ENCODE data around the gene TLX2. TPM values are rescaled to one million over a fixed set of nuclear protein-coding genes. Genes with fewer than 3 reads are reported as not detected.

Gene TLX2
- total RNA-seq, 2 donors from 2014 or later = not detected

DNA sequence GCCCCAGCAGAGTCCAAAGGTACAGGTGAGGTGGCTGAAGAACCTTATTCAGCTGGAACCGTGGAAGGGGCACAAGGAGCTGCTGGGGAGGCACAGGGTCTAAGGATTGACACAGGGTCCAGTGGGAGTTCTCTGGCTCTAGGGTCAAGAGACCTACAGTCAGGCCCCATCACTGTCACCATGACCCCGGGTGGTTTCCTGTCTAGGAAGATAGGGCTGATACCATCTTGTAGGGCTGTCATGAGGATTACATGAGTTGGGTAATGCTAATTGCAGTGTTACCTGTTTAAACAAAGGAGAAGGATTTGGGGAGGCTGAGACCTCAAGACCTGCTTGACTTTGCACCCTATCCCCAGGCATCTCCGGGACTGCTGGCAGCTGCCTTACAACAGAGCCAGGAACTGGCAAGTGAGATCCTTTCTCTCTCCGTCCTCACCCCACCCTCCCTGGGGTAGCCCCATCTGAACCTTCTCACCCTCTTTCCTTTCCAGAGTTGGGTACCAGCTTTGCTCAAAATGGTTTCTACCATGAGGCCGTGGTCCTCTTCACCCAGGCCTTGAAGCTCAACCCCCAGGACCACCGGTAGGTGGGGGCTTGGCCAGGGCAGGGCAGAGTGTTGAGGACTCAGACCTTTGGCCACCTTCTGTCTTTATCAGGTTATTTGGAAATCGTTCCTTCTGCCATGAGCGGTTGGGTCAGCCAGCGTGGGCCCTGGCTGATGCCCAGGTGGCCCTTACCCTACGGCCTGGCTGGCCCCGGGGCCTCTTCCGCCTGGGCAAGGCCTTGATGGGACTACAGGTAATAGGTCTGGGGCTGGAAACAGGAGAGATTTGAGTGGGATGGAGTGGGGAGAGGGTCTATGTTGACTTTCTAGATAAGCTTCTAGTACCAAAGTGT lies 22.4 kb upstream of the TLX2 start:
- no peak for ATAC-seq
- intact Hi-C loops (cut with DNase I) = no loop called here

DNA sequence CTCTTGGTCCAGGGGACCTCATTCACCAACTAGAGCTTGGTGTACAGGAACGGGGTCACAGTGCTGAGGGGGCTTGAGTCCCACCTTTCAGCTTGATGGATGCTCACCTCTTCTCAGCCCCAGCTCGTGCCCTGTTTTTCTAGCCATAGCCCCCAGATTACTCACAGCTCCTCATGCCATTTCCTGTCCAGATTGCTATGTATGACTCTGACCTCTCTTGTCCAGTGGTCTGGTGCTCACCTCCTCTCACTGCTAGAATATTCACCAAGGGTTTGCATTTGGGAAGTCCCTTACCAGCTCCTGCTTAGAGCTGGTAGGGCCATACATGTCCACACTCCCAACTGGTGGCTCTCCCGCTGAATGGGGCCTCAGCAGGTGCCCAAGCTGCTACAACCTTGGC lies 20.7 kb upstream of the TLX2 start:
- intact Hi-C loops (cut with DNase I) = no loop called here
- DNase-seq (no peak), ATAC-seq (no peak)

More for the DNA sequence above, 22.4 kb upstream of the TLX2 start:
- no peak for DNase-seq

DNA sequence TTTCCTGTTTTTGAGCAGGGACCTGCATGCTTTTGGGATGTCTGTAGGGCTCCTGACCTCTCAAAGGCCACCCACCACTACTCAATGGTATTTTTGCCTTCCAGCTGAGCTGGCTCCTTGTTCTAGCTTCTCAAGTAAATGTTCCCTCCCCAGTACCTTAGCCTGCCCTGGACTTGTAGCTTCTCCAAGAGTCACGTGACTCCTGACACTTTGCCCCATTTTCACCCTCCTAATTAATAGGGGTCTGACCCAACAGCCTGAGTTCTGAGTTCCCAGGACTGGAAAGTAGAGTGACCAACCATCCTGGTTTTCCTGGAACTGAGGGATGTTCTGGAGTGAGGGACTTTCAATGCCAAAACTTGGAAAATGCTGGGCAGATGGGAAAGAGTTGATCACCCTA lies 18.8 kb upstream of the TLX2 start:
- DNase-seq (no peak), ATAC-seq (no peak)
- intact Hi-C loops (cut with DNase I) = no loop called here

DNA sequence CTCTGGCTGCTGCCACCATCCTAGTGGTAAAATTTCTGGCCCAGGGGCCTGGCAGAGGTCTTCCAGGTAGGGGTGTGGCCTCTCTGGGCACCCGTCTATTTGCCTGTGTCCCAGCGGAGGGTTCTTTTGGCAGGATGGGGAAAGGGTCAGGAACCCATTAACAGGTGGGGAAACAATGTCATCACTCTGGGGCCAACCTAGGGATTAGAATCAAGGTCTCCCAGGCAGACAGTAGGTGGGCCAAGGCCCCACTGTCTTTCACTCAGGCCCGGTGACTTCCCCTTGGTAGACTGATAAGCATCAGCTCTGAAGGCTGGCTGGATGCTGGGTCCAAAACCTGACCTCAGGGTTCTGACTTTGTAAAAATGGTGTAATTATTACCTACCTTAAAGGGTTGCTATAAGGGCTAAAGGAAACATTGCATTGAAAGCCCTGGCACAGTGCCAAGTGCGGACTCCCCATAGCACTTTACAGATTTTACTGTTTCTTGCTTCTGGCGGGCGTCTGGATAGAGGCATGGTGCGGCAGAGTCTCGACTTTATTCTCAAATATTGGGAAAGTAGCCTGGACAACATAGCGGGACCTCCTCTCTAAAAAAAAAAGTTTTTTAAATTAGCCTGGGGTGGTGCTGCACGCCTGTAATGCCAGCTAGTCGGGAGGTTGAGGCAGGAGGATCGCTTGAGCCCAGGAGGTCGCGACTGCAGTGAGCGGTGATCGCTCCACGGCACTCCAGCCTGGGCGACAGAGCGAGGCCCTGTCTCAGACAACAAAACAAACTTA lies 17.1 kb upstream of the TLX2 start:
- DNase-seq (no peak), ATAC-seq (no peak)
- intact Hi-C loops (cut with DNase I) = no loop called here

DNA sequence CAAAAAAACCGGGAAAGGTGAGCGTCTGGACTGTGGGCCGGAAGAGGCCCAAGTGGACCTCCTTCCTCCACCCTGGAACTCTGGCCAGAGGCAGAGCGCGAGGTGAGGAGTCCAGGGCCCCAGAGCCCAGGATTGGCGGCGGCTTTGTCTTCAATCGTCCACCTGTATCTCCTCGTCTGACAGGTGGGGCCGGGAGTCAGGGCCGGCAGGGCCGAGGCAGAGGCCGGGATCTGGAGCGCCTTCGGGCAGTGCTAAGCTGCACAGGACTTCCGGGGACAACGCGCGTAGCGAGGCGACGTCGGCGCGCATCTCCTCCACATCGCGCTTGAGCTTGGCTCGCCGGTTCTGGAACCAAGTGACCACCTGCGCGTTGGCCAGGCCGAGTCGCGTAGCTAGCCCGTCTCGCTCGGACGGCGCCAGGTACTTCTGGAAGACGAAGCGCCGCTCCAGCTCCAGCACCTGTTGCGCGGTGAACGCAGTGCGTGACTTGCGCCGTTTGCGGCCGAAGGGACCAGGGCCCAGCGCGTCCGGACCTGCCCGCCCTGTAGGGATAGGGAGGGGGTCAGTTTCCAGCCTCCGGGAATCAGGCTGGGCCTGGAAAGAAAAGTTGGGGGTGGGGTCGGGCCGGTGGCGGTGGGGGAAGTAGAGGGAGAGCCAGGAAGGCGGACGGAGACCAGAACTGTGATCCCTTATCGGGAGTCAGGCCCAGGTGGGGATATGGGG lies 16.3 kb upstream of the TLX2 start:
- DNase-seq = no peak
- intact Hi-C loops (cut with DNase I) = no loop called here
- ATAC-seq = peak in 1 of 2 donors; percentile 46

DNA sequence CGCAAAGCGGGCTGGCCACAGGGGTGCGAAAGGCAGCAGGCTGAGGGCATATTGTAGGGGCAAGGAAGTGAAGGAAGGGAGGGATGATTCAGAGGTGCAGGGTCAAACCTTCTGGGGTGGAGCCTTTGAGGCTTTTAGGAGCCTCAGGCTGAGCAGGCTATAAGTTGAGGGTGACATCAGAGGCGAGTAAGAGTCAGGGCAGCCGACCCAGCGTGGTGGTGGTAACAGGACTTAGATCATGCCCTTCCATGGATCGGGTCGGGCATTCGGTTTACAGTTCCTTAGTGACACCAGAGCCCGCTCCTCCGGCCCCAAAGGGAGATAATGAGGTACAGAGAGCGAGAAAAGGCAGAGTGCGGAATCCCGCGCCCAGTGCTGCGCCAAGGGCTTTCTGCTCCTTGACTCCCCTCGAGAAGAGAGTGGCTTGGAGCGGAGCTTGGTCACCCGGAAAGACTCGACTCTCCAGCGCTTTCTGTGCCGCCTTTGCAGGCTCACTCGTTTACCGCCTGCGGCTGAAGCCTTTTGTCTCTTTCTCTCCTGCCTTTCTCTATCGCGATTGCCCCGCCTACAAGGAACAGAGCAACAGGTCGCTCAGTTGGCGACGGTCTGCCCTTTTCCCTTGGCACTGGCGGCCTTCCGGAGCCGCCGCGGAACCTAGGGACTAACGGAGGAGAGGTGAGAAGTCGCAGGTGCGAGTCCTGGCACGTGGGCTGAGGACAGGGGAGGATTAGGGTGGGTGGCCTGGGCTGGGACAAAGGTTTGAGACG lies 15.6 kb upstream of the TLX2 start:
- DNase-seq = no peak
- intact Hi-C loops (cut with DNase I) = no loop called here
- ATAC-seq = peak in 1 of 2 donors; percentile 7

DNA sequence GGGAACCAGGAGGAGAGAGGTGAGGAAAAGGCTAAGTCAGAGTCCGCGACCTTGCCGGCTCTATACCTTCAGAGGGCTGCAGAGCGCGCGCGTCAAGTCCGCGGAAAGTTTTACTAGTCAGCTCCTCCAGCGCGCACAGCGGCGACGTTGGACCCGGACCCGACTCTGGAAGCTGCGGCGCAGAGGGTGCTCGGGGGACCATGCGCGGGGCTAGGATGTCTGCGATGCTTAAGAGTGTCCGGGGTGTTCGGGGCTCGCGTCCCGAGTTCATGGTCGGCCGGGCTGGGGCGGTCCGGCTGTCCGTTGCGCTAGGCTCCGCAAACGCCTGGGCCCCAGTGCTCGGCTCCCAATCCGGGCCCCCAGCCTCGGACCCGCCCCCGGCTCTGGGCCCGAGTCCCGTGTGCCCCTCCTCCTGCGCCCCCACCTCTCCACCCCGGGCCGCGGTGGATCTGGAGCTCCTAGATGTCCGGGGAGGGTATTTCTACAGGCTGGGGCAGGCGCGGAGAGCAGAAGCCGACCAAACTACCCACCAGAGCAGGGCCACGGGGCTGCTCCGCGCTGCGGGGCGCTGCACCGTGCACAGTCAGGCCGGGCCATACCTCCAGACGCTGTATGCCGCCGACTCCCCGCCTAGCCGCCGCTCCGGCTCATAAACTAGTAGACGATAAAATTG lies 14.8 kb upstream of the TLX2 start, which contains the start of gene LBX2:
TSS of gene LBX2 (minus strand) at position 337 of the 673 bp plus-strand sequence. CDS start at position 271, 66 bp downstream.
- ATAC-seq (no peak), DNase-seq (no peak)
- intact Hi-C loops (cut with DNase I) = no loop called here

DNA sequence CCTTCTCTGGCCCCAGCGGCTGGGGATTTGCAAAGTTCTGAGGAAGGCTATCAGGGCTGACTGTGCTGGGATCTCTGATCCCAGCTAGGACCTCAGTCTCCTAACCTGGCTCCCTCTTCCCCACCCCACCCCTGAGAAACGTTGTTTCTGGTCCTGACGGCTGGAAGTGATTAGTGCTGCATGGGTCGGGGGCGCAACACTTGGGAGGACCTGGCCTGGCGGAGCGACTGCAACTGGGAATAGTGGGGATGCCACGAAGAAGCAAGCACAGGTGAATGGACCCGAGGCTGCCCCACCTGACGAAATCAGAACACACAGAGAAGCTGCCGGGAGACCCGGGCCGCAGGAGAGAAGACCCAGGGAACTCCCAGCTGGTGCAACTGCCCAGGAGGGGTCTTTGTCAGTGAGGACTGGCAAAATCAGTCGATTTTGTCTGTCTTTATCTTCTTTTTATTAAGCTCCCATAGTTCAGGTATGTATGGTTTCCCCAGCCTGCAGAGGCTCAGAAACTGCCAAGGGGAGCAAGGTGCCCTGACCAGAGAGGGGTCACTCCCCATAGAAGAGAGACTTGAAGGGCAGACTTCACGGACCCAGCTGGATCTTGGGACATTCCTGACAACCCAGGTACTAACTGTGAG lies 14.2 kb upstream of the TLX2 start:
- DNase-seq (no peak), ATAC-seq (no peak)
- intact Hi-C loops (cut with DNase I) = no loop called here

DNA sequence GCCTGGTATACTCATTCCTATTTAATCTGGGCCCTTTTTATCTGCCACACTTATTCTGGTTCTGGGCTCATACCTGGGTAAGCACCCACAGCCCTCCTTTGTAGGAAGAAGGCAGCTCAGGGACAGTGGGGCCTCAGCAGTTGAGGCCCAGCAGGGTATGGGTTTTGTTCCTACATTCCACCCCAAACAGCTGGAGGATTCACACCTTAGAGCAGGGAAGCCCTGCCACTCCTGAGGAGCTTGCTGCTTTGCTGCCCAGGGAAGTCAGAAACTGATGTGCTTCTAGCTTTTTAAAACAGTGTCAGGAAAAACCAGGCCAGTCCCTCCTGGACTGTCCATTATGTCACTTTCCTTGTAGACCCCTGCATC lies 13.7 kb upstream of the TLX2 start:
- ATAC-seq (no peak), DNase-seq (no peak)
- intact Hi-C loops (cut with DNase I) = no loop called here

DNA sequence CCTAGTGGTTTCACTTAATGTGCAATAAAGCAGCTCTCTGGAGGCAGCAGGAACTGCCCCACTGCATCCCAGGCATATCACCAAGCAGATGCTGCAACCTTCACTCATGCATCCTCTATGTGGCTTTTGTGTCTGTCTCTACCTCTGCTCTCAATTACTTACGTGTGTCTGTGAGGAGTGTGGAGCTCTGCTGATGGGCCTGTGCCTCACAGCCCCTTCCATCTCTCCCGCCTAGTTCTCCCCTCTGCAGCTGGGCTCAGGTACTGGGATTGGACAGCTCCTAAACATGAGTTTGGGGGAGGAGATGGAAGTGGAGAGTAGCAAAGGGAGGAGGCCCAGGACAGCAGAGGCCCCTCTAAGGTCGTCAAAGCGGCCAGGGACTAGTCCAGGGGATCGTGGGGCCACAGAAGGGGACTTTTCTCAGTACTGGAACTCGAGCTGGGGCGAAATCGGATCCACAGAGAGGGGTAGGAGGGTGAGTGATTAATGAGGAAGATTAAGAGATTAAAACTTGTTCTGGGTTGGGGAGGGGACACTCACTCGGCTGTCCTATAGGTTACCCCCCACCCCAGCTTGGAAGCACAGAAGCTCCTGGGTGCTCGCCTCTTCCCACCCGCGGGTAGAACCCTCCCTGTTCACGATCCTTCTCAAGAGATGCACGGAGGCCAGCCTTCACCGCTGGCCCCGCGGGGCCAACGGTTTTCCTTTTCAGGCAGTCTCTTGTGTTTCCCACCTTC lies 12.7 kb upstream of the TLX2 start:
- DNase-seq (no peak), ATAC-seq (no peak)
- intact Hi-C loops (cut with DNase I) = no loop called here

DNA sequence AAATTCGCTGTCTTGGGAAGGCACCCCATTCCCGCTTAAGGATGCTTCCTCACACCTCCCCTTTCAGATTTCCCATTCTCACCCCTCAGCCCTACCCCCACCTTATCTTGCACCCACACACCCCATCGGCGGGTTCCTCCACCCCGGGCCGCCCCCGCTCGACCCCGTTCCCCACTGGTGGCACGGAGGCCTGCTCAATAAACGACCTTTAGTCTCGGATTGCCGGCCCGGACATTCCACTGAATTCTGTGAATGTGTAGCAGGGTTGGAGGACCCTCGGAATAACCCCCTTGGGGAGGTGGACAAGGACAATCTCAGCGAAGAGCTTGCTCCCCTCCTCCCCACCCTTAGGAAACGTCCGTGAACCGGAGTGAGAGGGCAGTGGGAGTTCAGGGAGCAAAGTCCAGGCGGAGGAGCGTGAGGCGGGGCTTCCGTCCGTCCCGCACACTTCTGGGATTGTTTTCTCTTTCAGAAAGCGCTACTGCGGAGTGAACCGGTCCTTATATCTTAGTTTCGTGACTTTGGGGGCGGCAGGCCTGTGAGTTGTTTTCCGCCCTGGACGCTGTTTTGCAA lies 12.0 kb upstream of the TLX2 start:
- DNase-seq = no peak
- intact Hi-C loops (cut with DNase I) = no loop called here
- peak in 1 of 2 donors; percentile 7 for ATAC-seq

DNA sequence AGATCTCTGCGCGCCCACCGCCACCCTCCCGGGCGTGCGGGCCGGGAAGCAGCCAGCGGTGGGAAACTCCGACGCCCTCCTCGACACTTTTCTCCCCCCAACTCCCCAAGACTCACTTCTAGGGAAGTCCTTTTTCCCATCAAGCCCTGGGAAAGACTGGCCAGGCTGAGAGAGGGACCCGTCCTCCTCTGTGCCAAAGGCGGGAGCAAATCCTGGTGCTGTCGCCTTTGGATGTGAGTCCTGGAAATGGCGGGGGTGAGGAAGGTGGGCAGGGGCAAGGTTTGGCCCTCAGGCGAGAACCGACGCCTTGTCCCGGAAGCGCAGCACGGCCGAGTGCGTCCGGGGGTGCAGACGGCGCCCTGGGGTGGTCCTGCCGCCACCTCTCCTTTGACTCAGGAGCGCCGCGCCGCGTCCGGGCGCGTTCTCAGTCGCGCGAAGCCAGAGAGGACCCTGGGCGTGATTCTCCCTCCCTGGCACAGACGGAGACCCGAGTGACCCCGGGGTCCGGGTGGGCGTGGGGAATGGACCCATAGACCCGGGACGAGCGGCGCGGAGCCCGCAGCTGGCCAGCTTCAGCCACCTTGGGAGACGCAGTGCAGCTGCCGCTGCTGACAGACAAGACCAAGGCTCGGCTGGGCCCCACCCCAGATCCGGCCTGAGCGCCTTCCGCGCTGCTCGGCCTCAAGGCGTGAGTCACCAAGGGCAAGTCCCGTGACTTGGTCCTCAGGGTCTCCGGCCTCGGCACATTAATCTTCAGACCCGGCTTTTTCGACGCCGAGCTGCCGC lies 11.3 kb upstream of the TLX2 start:
- DNase-seq (peak; percentile 92), ATAC-seq (peak; percentile 52 to 77)
- intact Hi-C loops (cut with DNase I) = no loop called here

DNA sequence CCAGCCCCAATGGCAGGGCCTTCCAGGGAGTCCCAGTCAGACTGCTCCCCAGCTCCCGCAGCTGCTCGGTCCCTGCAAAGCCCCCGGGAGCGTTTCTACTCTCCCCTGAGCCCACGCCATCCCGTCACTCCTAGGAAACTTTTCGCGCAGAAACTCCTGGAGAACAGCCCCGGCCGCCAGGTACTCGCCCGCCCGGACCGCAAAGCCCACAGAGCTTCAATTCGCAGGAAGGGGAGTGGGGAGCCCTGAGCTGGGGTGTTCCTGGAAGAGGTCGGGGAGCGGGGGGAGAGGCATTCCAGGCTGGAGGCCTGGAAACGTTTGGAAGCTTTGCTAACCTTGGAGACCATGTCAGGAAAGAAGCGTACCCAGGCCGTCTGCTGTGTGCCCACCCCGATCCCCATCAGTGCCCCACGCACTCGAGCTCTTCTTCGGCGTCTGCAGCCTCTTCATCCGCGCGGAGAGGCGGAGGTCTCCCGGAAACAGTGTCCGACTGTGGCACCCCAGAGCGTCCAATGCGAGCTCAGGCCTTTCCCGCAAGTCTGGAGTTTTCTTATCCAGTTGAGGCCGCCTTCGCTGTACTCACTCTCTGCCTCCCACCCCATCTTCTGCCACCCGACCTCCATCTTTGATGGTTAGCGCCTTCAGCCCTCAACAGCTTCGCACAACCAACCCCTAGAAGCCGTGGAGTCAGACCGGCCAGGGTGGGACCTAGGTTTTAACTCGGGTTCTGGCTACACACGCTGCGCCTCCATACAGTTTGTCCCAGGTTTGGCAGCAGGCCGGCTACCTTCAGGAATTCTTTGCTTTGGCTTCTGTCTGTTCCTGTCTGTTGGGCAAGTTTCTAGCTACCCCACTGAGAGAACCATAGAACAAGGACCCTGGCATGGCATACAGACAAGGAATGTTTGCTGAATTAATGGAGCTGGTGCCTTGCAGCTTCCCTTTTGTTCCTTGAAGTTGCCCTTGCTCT lies 10.5 kb upstream of the TLX2 start:
- DNase-seq = no peak
- intact Hi-C loops (cut with DNase I) = no loop called here
- ATAC-seq = no peak

DNA sequence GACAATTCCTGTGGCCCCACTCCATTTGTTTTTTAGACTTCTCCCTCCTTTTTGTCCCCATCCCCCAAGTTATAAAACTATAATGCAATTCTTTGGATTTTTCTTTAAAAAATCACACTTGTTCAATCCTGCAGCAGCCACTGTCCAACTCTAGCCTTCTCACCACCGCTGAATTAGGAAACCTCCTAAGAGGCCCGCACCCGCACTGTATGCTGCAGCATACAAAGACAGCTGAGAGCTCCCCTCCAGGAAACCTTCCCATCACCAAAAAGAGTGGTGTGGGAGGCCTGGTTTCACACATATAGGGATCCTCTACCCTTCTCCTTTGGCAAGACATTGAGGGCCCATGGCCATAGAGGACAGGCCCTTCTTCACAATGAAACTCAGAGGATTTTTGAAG lies 9.7 kb upstream of the TLX2 start:
- intact Hi-C loops (cut with DNase I) = no loop called here
- ATAC-seq = no peak
- no peak for DNase-seq
